Measurements from ENCODE around the gene HIVEP3.
A peak's percentile ranks its signal among the peaks of the same experiment; 100 is the strongest.

The HIVEP3 gene

GRCh38 chr1:41900603-41901444, 17.9 kb downstream of the HIVEP3 start:
- Histone ChIP-seq H3K36me3 (ENCODE audit: control insufficient read depth in 5 of 5, insufficient read depth in 5 of 5, low read length in 5 of 5) (no peaks in the 10 kb centered on the region), H3K9ac (ENCODE audit: low read length in 5 of 5) (no peak overlapping the region), H3K9me3 (ENCODE audit: control insufficient read depth in 5 of 5, low read length in 5 of 5) (no peaks in the 10 kb centered on the region), H3K27me3 (ENCODE audit: control insufficient read depth in 5 of 5, insufficient read depth in 4 of 5, low read length in 5 of 5) (no peaks in the 10 kb centered on the region), H3K27ac (ENCODE audit: low read depth, low read length) (no peak overlapping the region), H3K4me3 (ENCODE audit: low read depth in 1 of 5, low read length in 5 of 5) (no peak overlapping the region), H3K4me1 (ENCODE audit: control insufficient read depth in 5 of 5, insufficient read depth in 5 of 5, low read length in 5 of 5) (peaks cover 5 to 29% (median 15%) of the 10 kb centered on the region in 5 donors)

GRCh38 chr1:41898191-41898713, 20.5 kb downstream of the HIVEP3 start:
- Histone ChIP-seq H3K4me1 (ENCODE audit: control insufficient read depth in 5 of 5, insufficient read depth in 5 of 5, low read length in 5 of 5) (peaks cover 5 to 36% (median 25%) of the 10 kb centered on the region in 5 donors), H3K4me3 (ENCODE audit: low read depth in 1 of 5, low read length in 5 of 5) (no peak overlapping the region), H3K27ac (ENCODE audit: low read depth, low read length) (no peak overlapping the region), H3K9ac (ENCODE audit: low read length in 5 of 5) (no peak overlapping the region), H3K9me3 (ENCODE audit: control insufficient read depth in 5 of 5, low read length in 5 of 5) (no peaks in the 10 kb centered on the region), H3K27me3 (ENCODE audit: control insufficient read depth in 5 of 5, insufficient read depth in 4 of 5, low read length in 5 of 5) (no peaks in the 10 kb centered on the region), H3K36me3 (ENCODE audit: control insufficient read depth in 5 of 5, insufficient read depth in 5 of 5, low read length in 5 of 5) (no peaks in the 10 kb centered on the region)

- Histone ChIP-seq H3K27ac (ENCODE audit: low read depth, low read length) (no peak overlapping the region), H3K36me3 (ENCODE audit: control insufficient read depth in 5 of 5, insufficient read depth in 5 of 5, low read length in 5 of 5) (no peaks in the 10 kb centered on the region), H3K27me3 (ENCODE audit: control insufficient read depth in 5 of 5, insufficient read depth in 4 of 5, low read length in 5 of 5) (no peaks in the 10 kb centered on the region), H3K9ac (ENCODE audit: low read length in 5 of 5) (no peak overlapping the region), H3K4me3 (ENCODE audit: low read depth in 1 of 5, low read length in 5 of 5) (no peak overlapping the region), H3K9me3 (ENCODE audit: control insufficient read depth in 5 of 5, low read length in 5 of 5) (no peaks in the 10 kb centered on the region), H3K4me1 (ENCODE audit: control insufficient read depth in 5 of 5, insufficient read depth in 5 of 5, low read length in 5 of 5) (peaks cover 0 to 40% (median 33%) of the 10 kb centered on the region in 5 donors)
Measured at GRCh38 chr1:41895552-41895951, 23.2 kb downstream of the HIVEP3 start.

- peaks cover 0 to 46% (median 38%) of the 10 kb centered on the region in 5 donors for H3K4me1 ChIP-seq (ENCODE audit: control insufficient read depth in 5 of 5, insufficient read depth in 5 of 5, low read length in 5 of 5)
- no peak overlapping the region for H3K27ac ChIP-seq (ENCODE audit: low read depth, low read length)
- no peaks in the 10 kb centered on the region for H3K36me3 ChIP-seq (ENCODE audit: control insufficient read depth in 5 of 5, insufficient read depth in 5 of 5, low read length in 5 of 5)
- no peak overlapping the region for H3K9ac ChIP-seq (ENCODE audit: low read length in 5 of 5)
- H3K9me3 ChIP-seq (ENCODE audit: control insufficient read depth in 5 of 5, low read length in 5 of 5) = no peaks in the 10 kb centered on the region
- H3K4me3 ChIP-seq (ENCODE audit: low read depth in 1 of 5, low read length in 5 of 5) = no peak overlapping the region
- H3K27me3 ChIP-seq (ENCODE audit: control insufficient read depth in 5 of 5, insufficient read depth in 4 of 5, low read length in 5 of 5) = no peaks in the 10 kb centered on the region
Measured at GRCh38 chr1:41894808-41895483, 23.8 kb downstream of the HIVEP3 start.

- H3K9me3 ChIP-seq (ENCODE audit: control insufficient read depth in 5 of 5, low read length in 5 of 5) = no peaks in the 10 kb centered on the region
- H3K27me3 ChIP-seq (ENCODE audit: control insufficient read depth in 5 of 5, insufficient read depth in 4 of 5, low read length in 5 of 5) = no peaks in the 10 kb centered on the region
- peak overlapping the region in 1 of 5 donors; percentile 17 for H3K9ac ChIP-seq (ENCODE audit: low read length in 5 of 5)
- H3K4me3 ChIP-seq (ENCODE audit: low read depth in 1 of 5, low read length in 5 of 5) = no peak overlapping the region
- H3K27ac ChIP-seq (ENCODE audit: low read depth, low read length) = no peak overlapping the region
- peaks cover 0 to 47% (median 38%) of the 10 kb centered on the region in 5 donors for H3K4me1 ChIP-seq (ENCODE audit: control insufficient read depth in 5 of 5, insufficient read depth in 5 of 5, low read length in 5 of 5)
- H3K36me3 ChIP-seq (ENCODE audit: control insufficient read depth in 5 of 5, insufficient read depth in 5 of 5, low read length in 5 of 5) = no peaks in the 10 kb centered on the region
Measured at GRCh38 chr1:41894101-41894807, 24.5 kb downstream of the HIVEP3 start.

- Histone ChIP-seq H3K4me3 (ENCODE audit: low read depth in 1 of 5, low read length in 5 of 5) (no peak overlapping the region), H3K36me3 (ENCODE audit: control insufficient read depth in 5 of 5, insufficient read depth in 5 of 5, low read length in 5 of 5) (no peaks in the 10 kb centered on the region), H3K4me1 (ENCODE audit: control insufficient read depth in 5 of 5, insufficient read depth in 5 of 5, low read length in 5 of 5) (peaks cover 0 to 42% (median 38%) of the 10 kb centered on the region in 5 donors), H3K9me3 (ENCODE audit: control insufficient read depth in 5 of 5, low read length in 5 of 5) (no peaks in the 10 kb centered on the region), H3K27ac (ENCODE audit: low read depth, low read length) (peak overlapping the region; percentile 95), H3K9ac (ENCODE audit: low read length in 5 of 5) (peak overlapping the region in 2 of 5 donors; percentile 30 to 37), H3K27me3 (ENCODE audit: control insufficient read depth in 5 of 5, insufficient read depth in 4 of 5, low read length in 5 of 5) (no peaks in the 10 kb centered on the region)
Measured at GRCh38 chr1:41892301-41892781, 26.4 kb downstream of the HIVEP3 start.

GRCh38 chr1:41891199-41891896, 27.4 kb downstream of the HIVEP3 start:
- Histone ChIP-seq H3K27ac (ENCODE audit: low read depth, low read length) (peak overlapping the region; percentile 95), H3K4me1 (ENCODE audit: control insufficient read depth in 5 of 5, insufficient read depth in 5 of 5, low read length in 5 of 5) (peaks cover 0 to 42% (median 38%) of the 10 kb centered on the region in 5 donors), H3K4me3 (ENCODE audit: low read depth in 1 of 5, low read length in 5 of 5) (peak overlapping the region; percentile 53 to 68 (median 66)), H3K9me3 (ENCODE audit: control insufficient read depth in 5 of 5, low read length in 5 of 5) (no peaks in the 10 kb centered on the region), H3K9ac (ENCODE audit: low read length in 5 of 5) (peak overlapping the region; percentile 57 to 82 (median 70)), H3K36me3 (ENCODE audit: control insufficient read depth in 5 of 5, insufficient read depth in 5 of 5, low read length in 5 of 5) (no peaks in the 10 kb centered on the region), H3K27me3 (ENCODE audit: control insufficient read depth in 5 of 5, insufficient read depth in 4 of 5, low read length in 5 of 5) (no peaks in the 10 kb centered on the region)

GRCh38 chr1:41890825-41891198, 27.9 kb downstream of the HIVEP3 start:
- H3K4me1 ChIP-seq (ENCODE audit: control insufficient read depth in 5 of 5, insufficient read depth in 5 of 5, low read length in 5 of 5) = peaks cover 0 to 42% (median 38%) of the 10 kb centered on the region in 5 donors
- peak overlapping the region; percentile 95 for H3K27ac ChIP-seq (ENCODE audit: low read depth, low read length)
- H3K4me3 ChIP-seq (ENCODE audit: low read depth in 1 of 5, low read length in 5 of 5) = peak overlapping the region in 1 of 5 donors; percentile 60
- no peaks in the 10 kb centered on the region for H3K9me3 ChIP-seq (ENCODE audit: control insufficient read depth in 5 of 5, low read length in 5 of 5)
- H3K27me3 ChIP-seq (ENCODE audit: control insufficient read depth in 5 of 5, insufficient read depth in 4 of 5, low read length in 5 of 5) = no peaks in the 10 kb centered on the region
- no peaks in the 10 kb centered on the region for H3K36me3 ChIP-seq (ENCODE audit: control insufficient read depth in 5 of 5, insufficient read depth in 5 of 5, low read length in 5 of 5)
- peak overlapping the region; percentile 57 to 82 (median 70) for H3K9ac ChIP-seq (ENCODE audit: low read length in 5 of 5)

Data from subcutaneous abdominal adipose tissue (tissue), 5 donors.